Measurements from ENCODE around the gene QRFP.

DNA sequence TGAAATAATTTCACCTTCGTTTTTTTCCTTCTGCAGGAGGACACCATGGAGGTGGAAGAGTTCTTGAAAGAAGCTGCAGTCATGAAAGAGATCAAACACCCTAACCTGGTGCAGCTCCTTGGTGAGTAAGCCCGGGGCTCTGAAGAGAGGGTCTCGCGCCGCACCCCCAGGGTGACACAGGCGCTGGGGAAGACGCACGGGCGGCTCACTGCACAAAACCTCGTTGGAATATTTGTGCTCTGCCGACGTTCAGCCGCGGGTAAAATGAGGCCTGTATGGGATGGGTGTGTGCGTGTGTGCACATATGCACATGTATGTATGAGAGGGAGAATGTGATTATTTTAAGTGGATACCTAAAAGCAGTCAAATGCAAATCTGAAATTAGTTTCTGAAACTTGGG, 24.5 kb downstream of the QRFP start:
- TF ChIP-seq, protein P1, sequence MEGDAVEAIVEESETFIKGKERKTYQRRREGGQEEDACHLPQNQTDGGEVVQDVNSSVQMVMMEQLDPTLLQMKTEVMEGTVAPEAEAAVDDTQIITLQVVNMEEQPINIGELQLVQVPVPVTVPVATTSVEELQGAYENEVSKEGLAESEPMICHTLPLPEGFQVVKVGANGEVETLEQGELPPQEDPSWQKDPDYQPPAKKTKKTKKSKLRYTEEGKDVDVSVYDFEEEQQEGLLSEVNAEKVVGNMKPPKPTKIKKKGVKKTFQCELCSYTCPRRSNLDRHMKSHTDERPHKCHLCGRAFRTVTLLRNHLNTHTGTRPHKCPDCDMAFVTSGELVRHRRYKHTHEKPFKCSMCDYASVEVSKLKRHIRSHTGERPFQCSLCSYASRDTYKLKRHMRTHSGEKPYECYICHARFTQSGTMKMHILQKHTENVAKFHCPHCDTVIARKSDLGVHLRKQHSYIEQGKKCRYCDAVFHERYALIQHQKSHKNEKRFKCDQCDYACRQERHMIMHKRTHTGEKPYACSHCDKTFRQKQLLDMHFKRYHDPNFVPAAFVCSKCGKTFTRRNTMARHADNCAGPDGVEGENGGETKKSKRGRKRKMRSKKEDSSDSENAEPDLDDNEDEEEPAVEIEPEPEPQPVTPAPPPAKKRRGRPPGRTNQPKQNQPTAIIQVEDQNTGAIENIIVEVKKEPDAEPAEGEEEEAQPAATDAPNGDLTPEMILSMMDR (IDR thresholded peaks at IDR 0.05): no peak
- TF ChIP-seq POLR2A (IDR thresholded peaks at IDR 0.05): no peak
